ENCODE data around the gene KDM4C. TPM values are rescaled to one million over a fixed set of nuclear protein-coding genes. Genes with fewer than 3 reads are reported as not detected.
A peak's percentile ranks its signal among the peaks of the same experiment; 100 is the strongest.

KDM4C gene
- total and polyA plus RNA-seq, 2 of the 13 experiments (the other 11 are each of a cell fraction or from before 2014, with no cell fraction given) = 19.4 to 23.6 TPM

- Histone ChIP-seq H3K9me3 (ENCODE audit: low read length) (no peaks in the 10 kb centered on the region), H3K79me2 (ENCODE audit: insufficient read depth, low read length) (no peaks in the 10 kb centered on the region), H2AFZ (ENCODE audit: low read length) (no peak overlapping the region), H3K4me3 (replicated peaks in 1 of 3; ENCODE audit: insufficient read depth in 1 of 3, low read depth in 2 of 3, low read length in 3 of 3) (no peak overlapping the region), H3K4me1 (ENCODE audit: insufficient read depth, low read length) (peaks cover 23% of the 10 kb centered on the region), H3K27me3 (ENCODE audit: control insufficient read depth in 1 of 2, insufficient read depth in 2 of 2, low read length in 2 of 2) (no peaks in the 10 kb centered on the region), H4K20me1 (ENCODE audit: insufficient read depth, low read length) (no peaks in the 10 kb centered on the region), H3K9ac (ENCODE audit: insufficient read depth, low read depth, low read length) (no peak overlapping the region), H3K36me3 (replicated peaks in 1 of 2; ENCODE audit: control insufficient read depth in 1 of 2, insufficient read depth in 2 of 2, low read length in 2 of 2) (peaks cover 3 to 14% of the 10 kb centered on the region in 2 experiments), H3K4me2 (ENCODE audit: low read depth, low read length) (no peak overlapping the region), H3K27ac (ENCODE audit: extremely low read length, insufficient read depth, low read length) (peak overlapping the region; percentile 54)
- peak; percentile 72 for ATAC-seq
- POLR2A ChIA-PET = no interaction called here
- WGBS (ENCODE audit: low lambda C conversion rate) = 84% methylated on average over 8 of the region's 8 CpGs
- CTCF ChIA-PET (ENCODE audit: low intra/inter-chr PET ratio, low total read pairs) = interaction anchor here (1.9 kb wide), 1 partner anchor 18 kb away, joined by 6 read pairs; no protein-coding TSS in a partner anchor
- in situ Hi-C loops (cut with HindIII; ENCODE audit: extremely low pct_ligation_motif_present, low pct_unique_long_range_greater_than_20kb) = loop anchor here (25.0 kb wide), 1 partner anchor 342 kb away; no protein-coding TSS in a partner anchor
- intact Hi-C loops (cut with micrococcal nuclease; ENCODE audit: unreplicated experiment) = no loop called here
- no TSS peak for BruUV-seq (replicated peaks)
- peak; percentile 37 for FAIRE-seq
- DNase-seq (ENCODE audit: low spot score) = peak; percentile 62
- no peak for TF ChIP-seq ZNF317 (CRISPR knock-in tag; IDR thresholded peaks at IDR 0.05)
- no peak for TF ChIP-seq ZNF563 (CRISPR knock-in tag; IDR thresholded peaks at IDR 0.05)
- no peak for TF ChIP-seq JDP2 (CRISPR knock-in tag; IDR thresholded peaks at IDR 0.05; ENCODE audit: borderline replicate concordance)
- TF ChIP-seq, protein P1, sequence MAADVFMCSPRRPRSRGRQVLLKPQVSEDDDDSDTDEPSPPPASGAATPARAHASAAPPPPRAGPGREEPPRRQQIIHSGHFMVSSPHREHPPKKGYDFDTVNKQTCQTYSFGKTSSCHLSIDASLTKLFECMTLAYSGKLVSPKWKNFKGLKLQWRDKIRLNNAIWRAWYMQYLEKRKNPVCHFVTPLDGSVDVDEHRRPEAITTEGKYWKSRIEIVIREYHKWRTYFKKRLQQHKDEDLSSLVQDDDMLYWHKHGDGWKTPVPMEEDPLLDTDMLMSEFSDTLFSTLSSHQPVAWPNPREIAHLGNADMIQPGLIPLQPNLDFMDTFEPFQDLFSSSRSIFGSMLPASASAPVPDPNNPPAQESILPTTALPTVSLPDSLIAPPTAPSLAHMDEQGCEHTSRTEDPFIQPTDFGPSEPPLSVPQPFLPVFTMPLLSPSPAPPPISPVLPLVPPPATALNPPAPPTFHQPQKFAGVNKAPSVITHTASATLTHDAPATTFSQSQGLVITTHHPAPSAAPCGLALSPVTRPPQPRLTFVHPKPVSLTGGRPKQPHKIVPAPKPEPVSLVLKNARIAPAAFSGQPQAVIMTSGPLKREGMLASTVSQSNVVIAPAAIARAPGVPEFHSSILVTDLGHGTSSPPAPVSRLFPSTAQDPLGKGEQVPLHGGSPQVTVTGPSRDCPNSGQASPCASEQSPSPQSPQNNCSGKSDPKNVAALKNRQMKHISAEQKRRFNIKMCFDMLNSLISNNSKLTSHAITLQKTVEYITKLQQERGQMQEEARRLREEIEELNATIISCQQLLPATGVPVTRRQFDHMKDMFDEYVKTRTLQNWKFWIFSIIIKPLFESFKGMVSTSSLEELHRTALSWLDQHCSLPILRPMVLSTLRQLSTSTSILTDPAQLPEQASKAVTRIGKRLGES (CRISPR knock-in tag; IDR thresholded peaks at IDR 0.05; ENCODE audit: borderline replicate concordance) = no peak
- 0 out of 2 replicates have a peak, but pooled peaks have one; percentile 35 for TF ChIP-seq ZC3H13 (CRISPR knock-in tag; IDR thresholded peaks at IDR 0.05)
- peak; percentile 76 for TF ChIP-seq ZBTB33 (CRISPR knock-in tag; IDR thresholded peaks at IDR 0.05)
- TF ChIP-seq, protein P2, sequence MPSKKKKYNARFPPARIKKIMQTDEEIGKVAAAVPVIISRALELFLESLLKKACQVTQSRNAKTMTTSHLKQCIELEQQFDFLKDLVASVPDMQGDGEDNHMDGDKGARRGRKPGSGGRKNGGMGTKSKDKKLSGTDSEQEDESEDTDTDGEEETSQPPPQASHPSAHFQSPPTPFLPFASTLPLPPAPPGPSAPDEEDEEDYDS (CRISPR knock-in tag; IDR thresholded peaks at IDR 0.05) = no peak
- TF ChIP-seq FLYWCH1 (CRISPR knock-in tag; IDR thresholded peaks at IDR 0.05) = no peak
- no peak for TF ChIP-seq DMTF1 (CRISPR knock-in tag; IDR thresholded peaks at IDR 0.05)
- TF ChIP-seq ZNF383 (CRISPR knock-in tag; IDR thresholded peaks at IDR 0.05; ENCODE audit: borderline replicate concordance) = peak; percentile 79; the same call in 1 of the 2 replicates
- no peak for TF ChIP-seq ZMAT5 (CRISPR knock-in tag; IDR thresholded peaks at IDR 0.05; ENCODE audit: borderline replicate concordance, low read depth)
- no peak for TF ChIP-seq ZNF577 (CRISPR knock-in tag; IDR thresholded peaks at IDR 0.05; ENCODE audit: borderline replicate concordance, low read depth)
- no peak for TF ChIP-seq HES4 (CRISPR knock-in tag; IDR thresholded peaks at IDR 0.05; ENCODE audit: borderline replicate concordance)
- no peak for TF ChIP-seq KDM5A (IDR thresholded peaks at IDR 0.05; ENCODE audit: borderline replicate concordance, low read length)
- peak; percentile 55; the same call in 1 of the 2 replicates for TF ChIP-seq ZMYM3 (CRISPR knock-in tag; IDR thresholded peaks at IDR 0.05)
These were observed 87.5 kb downstream of the KDM4C start for GRCh38 chr9:6845128-6845826.
